Activated CD4-positive, CD25-positive, alpha-beta regulatory T cell treated with anti-CD3 and anti-CD28 coated beads, Interleukin-2, amount 50 U/mL, for 24 hours (primary cell): ENCODE data around the gene CHST11.
"Not testable (repeated sequence)": the region's sequence is repeated elsewhere in the genome, so short reads cannot be mapped to it uniquely, and the experiment has no call there.

Experiments
- ATAC-seq, 2 donors: fragments of 150-1000 bp; cut with Tn5 transposase; one replicate each; pipeline ENCODE4 v1.10.0; 2021; ENCODE audit warnings: mild to moderate bottlenecking in 1 of 2, moderate library complexity in 1 of 2

CHST11 gene

GRCh38 chr12:104532636-104533035 is 75.9 kb downstream of the CHST11 start:
- ATAC-seq, result no peak

- no peak for ATAC-seq
These were observed 76.4 kb downstream of the CHST11 start for GRCh38 chr12:104533134-104533533.

DNA sequence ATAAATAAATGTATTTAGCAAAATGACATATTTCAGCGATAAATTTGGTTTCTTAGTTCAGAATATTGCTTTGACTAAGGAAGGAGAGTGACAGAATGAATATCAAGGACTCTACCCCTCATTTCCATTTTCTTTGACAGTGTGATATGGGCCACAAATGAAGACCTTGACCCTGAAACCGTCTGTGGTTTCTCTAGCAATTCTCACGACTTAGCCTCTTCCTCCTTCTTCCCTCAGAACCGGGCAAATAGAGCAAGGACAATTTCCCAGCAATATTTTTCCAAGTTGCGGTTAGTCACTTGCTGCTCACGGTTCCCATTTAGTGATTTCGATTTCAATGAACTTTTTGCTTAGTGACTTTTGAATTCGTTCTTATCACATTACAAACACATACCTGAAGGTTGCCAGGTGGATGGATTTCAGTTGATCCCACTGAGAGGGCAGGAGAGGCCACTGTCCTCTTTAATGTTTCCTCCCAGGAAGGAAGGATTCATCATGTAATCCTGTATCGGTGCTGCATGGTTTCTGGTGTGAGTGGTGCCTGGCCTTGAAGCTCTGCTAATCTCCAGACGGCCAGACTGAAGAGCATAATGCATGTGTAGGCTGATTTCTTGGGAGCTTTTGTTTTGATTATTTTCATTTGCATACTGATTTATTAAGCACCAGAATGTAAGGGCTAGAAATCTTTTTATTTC is 77.6 kb downstream of the CHST11 start:
- ATAC-seq, result no peak

GRCh38 chr12:104534857-104535248 is 78.1 kb downstream of the CHST11 start:
- peak; percentile 22 to 38 for ATAC-seq

DNA sequence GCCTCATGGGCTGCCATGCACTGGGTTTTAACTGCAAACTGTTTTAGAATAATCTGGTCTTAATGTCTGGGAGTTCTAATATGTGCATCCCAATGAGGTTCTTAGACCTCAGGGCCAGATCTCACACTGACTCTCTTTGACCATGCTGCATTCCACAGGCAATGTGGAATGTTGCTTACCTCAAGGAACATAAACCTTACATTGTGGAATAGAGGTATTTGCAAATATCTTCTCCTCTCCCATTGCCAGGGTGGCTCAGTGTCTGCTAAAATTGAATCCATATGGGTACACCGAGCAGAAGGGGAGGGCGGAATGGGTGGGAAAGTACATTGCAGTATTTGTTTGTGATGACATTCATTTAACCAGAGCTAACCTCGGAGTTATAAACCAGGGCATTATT is 78.6 kb downstream of the CHST11 start:
- ATAC-seq, result no peak

GRCh38 chr12:104536841-104537240 is 80.1 kb downstream of the CHST11 start:
- no peak for ATAC-seq

DNA sequence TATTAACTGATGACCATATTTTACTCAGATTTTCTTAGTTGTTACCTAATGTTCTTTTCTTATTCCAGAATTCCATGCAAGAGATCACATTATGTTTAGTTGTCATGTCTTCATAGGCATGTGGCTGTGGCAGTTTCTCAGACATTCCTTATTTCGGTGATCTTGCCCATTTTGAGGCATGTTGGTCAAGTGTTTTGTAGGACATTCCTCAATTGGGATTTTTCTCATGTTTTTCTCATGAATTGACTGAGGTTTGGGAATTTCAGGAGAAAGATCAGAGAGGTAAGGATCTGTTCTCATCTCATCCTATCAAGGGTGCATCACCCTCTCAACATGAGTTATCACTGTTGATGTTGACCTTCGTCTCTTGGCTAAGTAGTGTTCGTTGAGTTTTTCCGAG is 81.3 kb downstream of the CHST11 start:
- no peak for ATAC-seq

DNA sequence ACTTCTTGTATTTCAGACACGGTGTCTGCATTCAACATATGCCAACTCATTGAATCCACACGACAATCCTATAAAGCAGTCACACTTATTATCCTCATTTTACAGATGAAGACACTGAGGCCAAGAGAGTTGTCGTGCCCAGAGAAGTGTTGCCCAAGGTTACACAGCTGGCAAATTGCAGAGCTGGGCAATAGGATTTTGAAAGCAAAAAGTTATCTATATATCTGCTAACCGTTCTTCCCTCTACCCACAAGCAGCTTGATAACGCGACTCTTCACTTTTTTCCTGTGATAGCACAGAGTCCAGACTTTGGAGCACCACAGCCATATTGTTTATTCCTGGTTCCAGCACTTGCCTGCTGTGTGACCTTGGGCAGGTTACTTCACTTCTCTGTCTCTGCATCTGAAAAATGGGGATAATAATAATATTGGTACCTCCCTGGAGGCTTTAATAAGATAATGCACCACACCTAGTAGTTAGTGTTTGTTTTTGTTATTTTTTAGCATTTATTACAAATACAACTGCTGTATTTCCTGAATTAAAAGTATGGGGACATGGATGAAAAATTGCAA is 82.2 kb downstream of the CHST11 start:
- no peak for ATAC-seq

GRCh38 chr12:104544836-104545235 is 88.1 kb downstream of the CHST11 start:
- ATAC-seq, result no peak

DNA sequence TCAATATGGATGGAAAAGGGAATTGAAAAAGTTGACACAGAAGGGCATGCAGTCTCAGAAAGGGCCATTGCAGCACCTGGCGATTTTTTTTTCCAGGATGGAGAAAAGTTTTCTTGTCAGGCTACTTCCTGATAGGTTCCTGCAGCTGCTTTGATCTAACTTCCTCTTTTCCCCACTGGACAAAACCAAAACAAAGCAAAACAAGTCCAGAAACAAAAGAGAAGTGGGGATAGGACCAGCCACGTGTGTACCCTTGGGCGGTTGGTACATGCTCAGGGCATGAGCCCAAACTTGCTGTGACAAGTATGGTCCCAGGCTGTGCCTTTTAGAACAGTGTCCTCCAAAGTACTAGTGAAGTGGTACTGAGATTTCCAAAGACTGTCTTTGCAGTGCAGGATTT is 89.8 kb downstream of the CHST11 start:
- ATAC-seq, result no peak

- ATAC-seq, result no peak
These were observed 90.5 kb downstream of the CHST11 start for GRCh38 chr12:104547235-104547634.

DNA sequence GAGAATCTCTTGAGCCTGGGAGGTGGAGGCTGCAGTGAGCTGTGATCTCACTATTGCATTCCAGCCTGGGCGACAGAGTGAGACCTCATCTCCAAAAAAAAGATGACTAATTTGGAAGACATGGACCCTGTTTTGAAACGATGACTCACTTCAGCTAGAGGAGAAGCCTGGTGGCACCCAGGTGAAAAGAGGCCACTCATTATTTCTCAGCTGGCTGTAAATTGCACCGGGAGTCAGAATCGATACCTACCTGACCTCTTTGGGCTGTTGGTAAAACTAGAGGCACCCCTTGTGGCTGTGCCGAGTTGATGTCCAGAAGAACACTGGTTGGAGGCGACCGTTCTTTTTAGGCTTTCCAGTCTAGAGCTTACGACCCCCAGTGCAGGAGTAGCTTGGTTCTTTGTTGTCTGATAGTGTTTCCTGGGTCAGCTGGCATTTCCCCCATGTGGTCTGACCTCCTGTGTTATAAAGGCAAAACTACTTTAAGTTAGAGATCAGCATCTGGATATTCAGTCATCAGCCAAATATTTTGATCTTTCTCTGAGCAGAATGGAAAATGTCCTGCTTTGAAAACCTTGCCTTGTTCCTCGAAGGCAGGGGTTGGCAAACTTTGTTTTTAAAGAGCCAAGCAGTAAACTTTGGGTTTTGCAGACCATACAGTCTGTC is 93.2 kb downstream of the CHST11 start:
- ATAC-seq, result peak; percentile 30 to 61

GRCh38 chr12:104551313-104551931 is 94.7 kb downstream of the CHST11 start:
- no peak for ATAC-seq

DNA sequence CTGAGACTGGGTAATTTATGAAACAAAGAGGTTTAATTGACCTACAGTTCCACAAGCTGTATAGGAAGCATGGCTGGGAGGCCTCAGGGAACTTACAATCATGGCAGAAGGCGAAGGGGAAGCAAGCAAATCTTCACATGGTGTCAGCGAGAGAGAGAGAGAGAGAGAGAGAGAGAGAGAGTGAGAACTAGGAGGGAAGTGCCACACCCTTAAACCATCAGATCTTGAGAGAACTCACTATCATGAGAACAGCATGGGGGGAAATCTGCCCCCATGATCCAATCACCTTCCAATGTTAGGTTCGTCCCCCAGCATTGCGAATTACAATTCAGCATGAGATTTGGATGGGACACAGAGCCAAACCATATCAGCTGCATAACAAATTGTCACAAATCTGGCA is 96.7 kb downstream of the CHST11 start:
- no peak for ATAC-seq

DNA sequence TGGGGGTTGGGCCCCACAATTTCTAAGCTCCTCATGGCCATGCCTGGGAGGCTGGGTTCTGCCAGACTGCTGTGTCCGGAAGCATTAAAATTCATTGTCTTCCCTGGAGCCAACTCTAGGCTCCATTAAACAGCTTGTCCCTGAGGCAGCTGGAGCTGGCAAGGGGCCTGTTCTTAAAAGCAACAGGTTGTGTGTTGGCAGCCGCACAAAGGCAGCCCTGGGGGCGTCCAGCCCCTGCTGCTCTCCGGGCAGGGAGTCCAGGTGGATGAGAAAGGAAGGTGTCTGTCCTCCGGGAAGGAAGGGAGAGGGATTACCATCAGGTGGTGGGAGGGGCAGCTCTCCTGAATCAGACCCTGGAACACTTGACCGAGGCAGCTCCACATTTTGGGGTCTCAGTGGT is 98.9 kb downstream of the CHST11 start:
- no peak for ATAC-seq

DNA sequence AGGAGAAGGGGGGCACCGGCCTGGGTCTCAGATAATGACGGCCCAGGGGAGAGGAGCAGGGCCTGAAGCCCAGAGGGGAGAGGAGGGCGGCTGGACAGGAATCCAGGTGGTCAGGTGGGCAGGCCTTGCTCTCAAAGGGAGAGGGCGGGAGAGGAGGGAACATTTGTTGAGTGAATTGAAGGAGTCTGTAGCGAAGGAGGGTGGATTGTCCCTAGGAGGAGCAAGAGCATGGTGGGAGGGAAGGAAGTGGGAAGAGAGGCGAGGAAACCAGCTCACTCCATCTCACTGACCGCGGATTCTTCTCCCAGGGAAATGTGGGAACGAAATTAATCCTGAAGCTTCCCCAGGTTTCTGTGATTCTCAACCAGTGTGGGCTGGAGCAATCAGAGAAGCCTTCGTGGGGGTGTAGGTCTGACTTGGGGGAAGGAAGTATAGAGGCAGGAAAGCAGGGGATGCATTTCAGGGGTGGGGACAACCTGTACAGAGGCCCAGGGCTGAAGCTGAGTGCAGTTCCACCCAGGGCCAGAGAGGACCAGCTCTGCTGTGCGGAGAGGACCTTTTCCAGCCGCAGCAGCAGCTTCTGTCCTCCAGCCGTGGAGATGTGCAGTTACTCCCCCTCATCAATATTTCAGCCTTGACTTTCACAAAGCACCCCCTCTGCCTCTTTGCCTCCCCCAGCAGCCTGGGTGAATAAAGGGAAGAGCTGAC is 100.9 kb downstream of the CHST11 start:
- ATAC-seq, result no peak

DNA sequence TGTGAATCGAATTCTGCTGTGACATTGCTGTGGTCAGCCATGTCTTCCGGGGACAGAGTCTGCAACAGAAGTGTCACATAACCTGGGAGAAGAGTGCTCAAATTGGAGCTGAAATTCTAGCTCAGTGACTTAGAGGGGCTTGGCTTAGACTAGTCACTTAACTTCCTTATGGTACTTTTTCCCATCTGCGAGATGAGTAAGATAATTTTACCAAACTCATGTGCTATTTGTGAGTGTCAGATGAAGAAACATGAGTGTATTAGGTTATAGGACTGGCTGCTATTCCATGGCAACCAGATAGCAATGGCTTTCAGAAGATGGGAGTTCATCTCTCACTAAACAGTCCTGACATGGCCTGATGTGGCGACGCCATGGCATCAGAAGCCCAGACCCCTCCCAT is 104.1 kb downstream of the CHST11 start:
- no peak for ATAC-seq

GRCh38 chr12:104562763-104563162 is 106.0 kb downstream of the CHST11 start:
- no peak for ATAC-seq

GRCh38 chr12:104564662-104565061 is 107.9 kb downstream of the CHST11 start:
- ATAC-seq, result not testable (repeated sequence)

DNA sequence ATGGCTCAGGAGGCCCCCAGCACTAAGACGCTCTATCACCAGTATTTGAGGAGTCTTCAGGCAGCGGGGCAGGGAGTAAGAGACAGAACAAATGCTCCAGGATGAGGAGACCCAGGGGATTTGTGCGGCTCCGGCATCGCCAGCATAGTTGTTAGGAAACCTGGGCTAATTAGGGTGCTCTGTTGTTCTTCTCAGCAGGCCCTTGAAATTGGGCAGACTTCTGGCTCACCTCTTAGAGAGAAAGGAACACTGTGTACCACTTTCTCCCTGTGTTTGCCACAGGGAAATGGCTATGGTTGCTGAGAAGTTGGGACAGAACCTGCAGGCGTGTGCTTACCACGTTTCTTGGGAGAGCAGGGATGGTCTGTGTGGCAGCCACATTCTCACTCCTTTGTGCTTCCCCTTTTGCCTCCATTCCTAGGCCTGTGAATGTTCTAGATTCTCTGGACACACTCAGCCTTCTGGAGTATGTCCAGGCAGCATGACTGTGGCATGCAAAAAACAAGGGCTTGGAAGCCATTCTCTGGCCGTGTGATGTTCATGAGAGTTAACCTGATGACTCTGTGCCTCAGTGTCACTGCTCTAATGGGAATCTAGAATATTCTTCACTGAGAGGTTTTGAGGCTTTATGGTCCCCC is 109.0 kb downstream of the CHST11 start:
- no peak for ATAC-seq

DNA sequence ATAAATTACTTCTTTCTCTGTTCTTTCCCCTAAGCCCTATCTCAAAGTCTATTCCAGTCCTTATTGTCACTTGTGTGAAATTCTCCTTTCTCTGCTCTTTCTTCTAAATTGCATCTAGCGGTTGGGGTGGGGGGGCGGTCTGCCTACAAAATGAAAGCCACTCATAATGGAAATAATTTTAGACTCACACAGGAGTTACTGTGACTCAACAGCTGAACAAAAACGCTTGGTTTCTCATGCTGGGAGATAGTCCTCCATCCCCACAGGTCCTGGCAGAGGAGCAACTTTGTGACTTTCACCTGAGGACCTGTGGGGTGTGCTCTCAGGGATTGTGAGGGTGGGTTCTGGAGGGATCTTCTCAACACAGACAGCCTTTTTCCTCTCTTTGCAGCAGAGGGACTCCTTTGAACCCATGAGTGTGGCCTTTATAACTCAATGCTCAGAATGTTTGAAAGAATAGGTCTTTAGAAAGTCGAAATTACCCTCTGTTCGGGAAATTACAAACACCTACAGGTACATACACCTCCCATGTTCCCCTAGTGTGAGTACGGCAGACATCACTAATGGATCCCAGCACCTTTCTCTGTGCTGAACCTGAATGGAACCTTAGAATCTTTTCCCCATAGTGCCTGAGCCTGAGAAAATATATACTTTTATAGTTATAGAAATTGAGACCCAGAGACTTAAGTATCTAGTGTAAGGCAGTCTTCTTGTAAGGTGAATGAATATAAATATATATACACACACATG is 109.7 kb downstream of the CHST11 start:
- peak; percentile 47 to 61 for ATAC-seq
